Colon (tissue), 2 donors: ENCODE results near the gene LIMK1.
"Not testable (repeated sequence)": the region's sequence is repeated elsewhere in the genome, so short reads cannot be mapped to it uniquely, and the experiment has no call there.

ENCODE experiments used
- FAIRE-seq: peaks from 2 replicates; lab custom pipeline; 2012; peaks lifted over from hg19 to GRCh38; lab: Jason Lieb, UNC
- donor health status: control.
- donor health status: control.

LIMK1 gene

DNA sequence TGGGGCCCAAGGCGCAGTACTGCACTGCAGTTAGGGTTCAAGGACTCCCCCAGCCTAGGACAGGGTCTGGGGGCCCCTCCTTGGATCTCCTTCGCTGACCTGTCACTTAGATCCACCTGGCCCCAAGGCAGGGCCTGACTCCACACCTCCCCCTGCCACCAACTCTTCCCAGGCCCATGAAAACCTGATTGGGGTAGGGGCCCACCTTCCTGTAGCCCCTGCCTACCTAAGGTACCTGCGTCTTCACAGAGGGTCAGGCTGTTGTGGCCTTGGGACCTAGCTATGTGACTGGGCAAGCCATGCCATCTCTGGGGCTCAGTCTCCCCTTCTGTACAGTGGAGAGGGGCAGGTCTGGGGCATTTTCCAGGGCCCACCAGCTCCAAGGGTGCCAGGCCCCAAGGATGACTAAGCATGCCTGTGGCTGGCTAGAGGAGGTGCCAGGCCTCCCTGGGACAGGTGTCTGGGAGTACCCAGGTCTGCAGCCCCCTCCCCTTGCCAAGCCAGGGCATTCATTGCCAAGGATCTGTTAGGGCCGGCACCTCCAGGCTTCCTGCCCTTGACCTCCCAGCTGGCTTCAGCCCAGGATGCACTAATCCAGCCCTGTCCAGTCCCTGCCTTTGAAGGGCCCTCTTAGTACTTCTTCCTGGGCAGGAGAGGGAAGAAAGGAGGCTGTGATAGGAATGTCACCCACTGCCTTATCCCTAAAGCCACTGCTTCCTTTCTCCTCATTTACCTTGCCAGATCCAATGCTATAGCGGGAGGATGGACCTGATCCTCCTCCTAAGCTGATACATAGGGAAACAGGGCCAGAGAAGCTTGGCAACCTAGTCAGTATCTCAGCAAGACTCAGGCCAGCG, 1.3 kb downstream of the LIMK1 start:
- no peak for FAIRE-seq

DNA sequence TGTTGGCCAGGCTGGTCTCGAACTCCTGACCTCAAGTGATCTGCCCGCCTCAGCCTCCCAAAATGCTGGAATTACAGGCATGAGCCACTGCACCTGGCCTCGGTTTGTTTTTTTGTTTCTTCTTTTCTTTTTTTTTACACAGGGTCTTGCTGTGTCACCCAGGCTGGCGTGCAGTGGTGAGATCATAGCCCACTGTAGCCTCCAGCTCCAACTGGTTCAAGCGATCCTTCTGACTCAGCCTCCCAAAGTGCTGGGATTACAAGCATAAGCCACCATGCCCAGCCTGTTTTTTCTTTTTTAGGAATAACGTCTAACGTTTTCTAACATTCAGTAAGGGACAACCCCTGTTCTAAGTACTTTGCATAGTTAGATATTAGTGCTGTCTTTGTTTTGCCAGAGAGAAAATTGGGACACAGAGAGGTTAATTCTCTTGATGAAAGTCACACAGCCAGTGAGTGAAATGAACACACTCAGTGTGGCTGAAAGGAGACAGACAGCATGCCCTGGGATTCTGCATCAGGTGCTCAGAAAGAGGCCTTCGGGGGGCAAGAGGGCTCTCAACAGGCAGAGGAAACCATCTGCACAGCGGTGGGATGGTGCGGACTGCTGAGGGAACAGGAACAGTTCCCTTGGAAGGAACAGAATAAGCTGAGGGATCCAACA, 4.3 kb downstream of the LIMK1 start:
- no peak for FAIRE-seq

DNA sequence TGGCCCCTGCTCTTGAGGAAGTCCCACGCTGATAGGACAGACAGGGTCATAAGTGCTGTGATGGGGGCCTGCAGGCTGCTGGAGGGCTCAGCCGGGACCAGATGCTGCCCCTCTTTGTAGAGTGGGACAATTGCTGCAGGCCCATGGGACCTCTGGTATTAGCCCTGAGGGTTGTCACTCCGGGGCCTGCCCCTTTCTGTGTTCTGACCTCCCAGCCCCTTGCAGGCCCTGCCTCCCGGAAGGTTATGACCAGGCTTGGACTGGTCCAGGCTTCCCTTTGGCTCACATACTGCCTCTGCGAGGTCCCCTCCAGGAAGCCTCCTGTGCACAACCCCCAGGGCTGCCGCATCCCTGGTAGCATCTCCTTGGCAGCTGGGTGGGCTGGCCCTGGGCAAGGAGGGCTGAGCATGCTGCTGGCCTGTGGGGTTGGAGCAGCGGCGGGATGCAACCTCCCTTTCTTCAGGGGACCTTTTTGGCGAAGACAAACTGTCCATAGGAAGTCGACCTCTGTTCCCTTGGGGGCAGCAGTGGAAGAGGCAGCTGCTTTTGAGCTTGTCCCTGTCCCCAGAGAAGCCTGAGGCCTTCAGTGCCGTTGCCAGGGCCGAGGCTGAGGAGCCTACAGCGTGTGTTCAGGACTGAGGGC, 8.8 kb downstream of the LIMK1 start:
- no peak for FAIRE-seq

DNA sequence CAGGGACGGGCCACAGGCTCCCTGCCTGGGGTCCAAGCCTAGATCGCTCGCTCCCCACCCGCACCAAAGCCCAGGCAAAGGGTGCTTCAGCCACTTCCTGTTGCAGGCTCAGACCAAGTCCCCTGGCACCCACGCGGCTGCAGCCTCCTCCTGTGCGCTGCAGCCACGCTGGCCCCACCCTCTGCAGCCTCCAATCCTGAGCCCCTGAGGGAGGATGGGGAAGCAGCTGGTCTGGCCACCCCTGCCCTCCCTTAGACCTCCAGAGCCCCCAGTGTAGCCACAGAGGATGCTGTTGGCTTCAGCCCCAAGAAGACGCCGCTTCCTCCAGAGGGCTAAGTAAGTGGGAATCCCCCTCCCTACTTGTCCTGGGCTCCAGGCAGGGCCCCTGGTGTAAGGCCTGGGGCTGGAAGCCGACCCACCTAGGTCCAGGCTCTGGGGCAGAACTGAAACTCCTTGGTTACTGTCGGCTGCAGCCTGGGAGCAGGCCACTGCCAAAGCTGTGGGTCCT, 9.4 kb downstream of the LIMK1 start:
- no peak for FAIRE-seq

DNA sequence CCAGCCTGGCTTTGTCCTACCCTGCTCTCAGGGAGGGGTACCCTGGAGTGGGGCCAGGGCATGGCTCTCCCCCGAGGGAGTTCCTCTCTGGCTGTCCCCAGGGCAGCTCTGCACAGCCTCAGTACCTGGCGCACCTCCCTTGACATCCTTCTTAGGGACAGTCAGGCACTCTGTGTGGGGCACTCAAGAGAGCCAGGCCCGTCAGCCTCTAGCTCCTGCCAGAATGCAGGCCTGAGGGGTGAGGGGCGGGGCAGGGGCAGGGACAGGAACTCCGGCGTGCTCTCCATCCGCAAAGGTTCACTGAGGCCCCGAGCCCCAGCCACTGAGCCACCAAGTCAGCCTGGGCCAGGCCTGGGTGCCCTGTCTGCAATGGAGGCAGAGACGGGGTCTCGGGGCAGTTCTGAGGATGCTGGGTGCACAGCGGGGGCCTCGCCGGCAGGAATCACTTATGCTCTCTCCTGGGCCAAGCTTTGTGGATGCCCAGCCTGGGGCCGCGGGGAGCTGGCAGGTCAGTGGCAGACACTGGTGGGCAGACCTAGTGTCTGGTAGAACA, 10.1 kb downstream of the LIMK1 start:
- no peak for FAIRE-seq

GRCh38 chr7:74094224-74095101, 10.9 kb downstream of the LIMK1 start:
- no peak for FAIRE-seq

GRCh38 chr7:74095135-74095534, 11.5 kb downstream of the LIMK1 start:
- no peak for FAIRE-seq

DNA sequence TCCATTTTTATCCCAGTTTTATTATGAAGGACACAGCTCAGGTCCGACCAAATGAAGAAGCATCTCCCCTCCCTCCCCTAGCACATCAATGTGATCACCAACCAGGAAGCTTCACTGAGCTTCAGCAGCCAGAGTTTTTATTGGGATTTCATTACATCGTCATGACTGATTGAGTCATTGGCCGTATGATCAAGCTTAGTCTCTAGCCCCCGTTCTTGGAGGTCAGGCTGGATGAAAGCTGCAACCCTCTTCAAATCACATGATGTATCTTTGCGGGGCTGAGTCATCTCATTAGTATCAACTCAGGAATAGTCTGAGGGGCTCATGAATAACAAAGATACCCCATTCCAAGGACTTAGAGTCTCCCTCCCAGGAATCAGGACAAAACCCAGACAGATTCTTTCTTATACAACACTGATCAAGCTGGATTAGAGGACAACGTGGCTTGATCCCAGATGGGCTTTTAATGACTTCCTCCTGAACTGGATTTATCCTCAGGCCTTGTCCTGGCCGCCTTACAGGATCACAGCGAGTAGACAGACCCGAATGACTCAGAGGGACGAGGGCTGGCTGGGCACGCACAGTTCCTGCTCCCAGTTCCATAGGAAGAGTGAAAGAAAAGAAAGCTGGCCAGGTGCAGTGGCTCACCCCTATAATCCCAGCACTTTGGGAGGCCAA, 14.5 kb downstream of the LIMK1 start:
- FAIRE-seq = no peak

GRCh38 chr7:74099031-74099430, 15.4 kb downstream of the LIMK1 start:
- no peak for FAIRE-seq

DNA sequence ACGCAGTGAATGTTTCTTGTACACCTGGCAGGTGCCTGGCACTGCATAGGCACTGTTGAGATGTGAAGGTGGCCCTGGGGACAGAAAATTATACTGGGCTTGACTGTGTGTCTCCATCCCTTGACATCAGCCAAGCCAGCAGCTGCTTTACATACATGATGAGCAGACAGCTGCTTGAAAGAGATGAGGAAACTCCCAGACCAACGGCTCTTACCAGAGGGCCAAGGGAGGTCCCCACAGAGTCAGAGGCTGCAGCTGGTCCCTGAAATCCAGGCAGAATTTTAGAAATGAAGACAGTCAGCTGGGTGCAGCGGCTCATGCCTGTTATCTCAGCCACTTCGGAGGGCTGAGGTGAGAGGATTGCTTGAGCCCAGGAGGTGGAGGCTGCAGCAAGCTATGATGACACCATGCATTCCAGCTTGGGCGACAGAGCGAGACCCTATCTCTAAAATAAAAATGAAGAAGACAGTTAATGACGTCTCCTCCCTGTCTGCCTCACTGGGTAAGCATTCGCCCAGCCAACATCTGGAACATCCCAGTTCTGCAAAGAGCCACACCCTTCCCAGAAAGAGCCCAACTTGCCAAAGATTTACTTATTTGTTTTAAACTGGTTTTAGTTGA, 17.6 kb downstream of the LIMK1 start:
- no peak for FAIRE-seq

DNA sequence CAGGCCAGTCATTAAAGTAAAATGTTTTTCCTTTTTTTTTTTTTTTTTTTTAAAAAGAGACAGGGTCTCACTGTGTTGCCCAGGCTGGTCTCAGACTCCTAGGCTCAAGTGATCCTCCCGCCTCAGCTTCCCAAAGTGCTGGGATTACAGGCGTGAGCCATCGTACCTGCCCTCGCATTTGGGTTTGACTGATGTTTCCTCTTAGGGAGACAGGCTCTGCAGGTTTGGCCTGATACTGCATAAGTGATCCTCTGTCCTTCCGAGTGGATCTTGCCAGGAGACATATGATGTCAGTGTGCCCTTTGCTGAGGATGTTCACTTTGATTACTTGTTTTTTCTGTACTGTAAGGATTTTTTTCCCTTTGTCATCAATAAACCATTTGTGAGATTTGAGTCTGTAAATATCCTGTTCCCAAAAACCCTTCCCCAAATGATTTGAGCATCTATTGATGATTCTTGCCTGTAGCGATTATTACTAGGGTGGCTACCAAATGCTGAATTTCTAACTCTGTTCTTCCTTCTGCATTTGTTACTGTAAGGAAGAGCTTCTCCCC, 19.7 kb downstream of the LIMK1 start:
- no peak for FAIRE-seq

GRCh38 chr7:74104702-74105101, 21.1 kb downstream of the LIMK1 start:
- FAIRE-seq = no peak

- FAIRE-seq = no peak
Measured at GRCh38 chr7:74105992-74106391, 22.4 kb downstream of the LIMK1 start.

GRCh38 chr7:74106846-74107245, 23.2 kb downstream of the LIMK1 start:
- FAIRE-seq = no peak

GRCh38 chr7:74115326-74115725, 31.7 kb downstream of the LIMK1 start:
- FAIRE-seq = no peak

GRCh38 chr7:74116356-74116755, 32.8 kb downstream of the LIMK1 start:
- FAIRE-seq = no peak

GRCh38 chr7:74119831-74120230, 36.2 kb downstream of the LIMK1 start:
- FAIRE-seq = no peak

GRCh38 chr7:74121401-74122249, 38.0 kb downstream of the LIMK1 start:
- no peak for FAIRE-seq

GRCh38 chr7:74123892-74124291, 40.3 kb downstream of the LIMK1 start:
- not testable (repeated sequence) for FAIRE-seq
